K562 (cell line): ENCODE data around the gene PTGES3. TPM values are rescaled to one million over a fixed set of nuclear protein-coding genes. Genes with fewer than 3 reads are reported as not detected.

Experiments used
- BMI1 ChIP-seq: fragments of 150-350 bp; IDR thresholded peaks from 2 replicates; pipeline ENCODE4 v1.6.1; 2014; ENCODE audit warnings: low read length
- HMBOX1 ChIP-seq: sonication (generic); IDR thresholded peaks from 2 replicates; pipeline ENCODE4 v1.6.1; 2016
- HMG20B ChIP-seq: fragments of 250-450 bp; sonication (Bioruptor Pico); IDR thresholded peaks from 2 replicates; pipeline ENCODE4 v1.5.0; 2021; ENCODE audit warnings: mild to moderate bottlenecking
- MYNN ChIP-seq, 2 experiments: sonication (generic); formaldehyde crosslinking in 1 of 2; IDR thresholded peaks; 2 replicates each; pipeline versions ENCODE4 v1.5.0 to v1.6.1; 2016 to 2020; ENCODE audit warnings: antibody characterized with exemption in 1 of 2, missing genetic modification reagents in 1 of 2
- NONO ChIP-seq, 2 experiments: fragments of 200-400 bp in 1 of 2; fragments of 450-650 bp in 1 of 2; formaldehyde crosslinking in 1 of 2; IDR thresholded peaks; 2 replicates each; pipeline ENCODE4 v1.6.1; 2017; ENCODE audit warnings: low read depth in 2 of 2, mild to moderate bottlenecking in 2 of 2, moderate library complexity in 2 of 2, low read length in 1 of 2
- NR2C1 ChIP-seq, 2 experiments: fragments of 450-650 bp; IDR thresholded peaks; 2 replicates each; pipeline ENCODE4 v1.6.1; 2017; ENCODE audit warnings: mild to moderate bottlenecking in 2 of 2, antibody characterized with exemption in 1 of 2, inconsistent platforms in 1 of 2, missing compliant biosample characterization in 1 of 2, missing genetic modification characterization in 1 of 2
- PCBP2 ChIP-seq: fragments of 200-400 bp; formaldehyde crosslinking; IDR thresholded peaks from 2 replicates; pipeline ENCODE4 v1.6.1; 2018; ENCODE audit warnings: low read length, low read depth, mild to moderate bottlenecking, moderate library complexity; ENCODE audit not compliant: poor library complexity, severe bottlenecking
- PHB2 ChIP-seq: fragments of 450-650 bp; IDR thresholded peaks from 2 replicates; pipeline ENCODE4 v1.6.1; 2017; ENCODE audit warnings: low read depth
- PRDM10 ChIP-seq: fragments of 450-650 bp; IDR thresholded peaks from 2 replicates; pipeline ENCODE4 v1.6.1; 2018; ENCODE audit not compliant: partially characterized antibody
- RBFOX2 ChIP-seq: fragments of 200-400 bp; formaldehyde crosslinking; IDR thresholded peaks from 2 replicates; pipeline ENCODE4 v1.6.1; 2017; ENCODE audit warnings: low read depth, mild to moderate bottlenecking, low read length, moderate library complexity
- SMAD2 ChIP-seq: fragments of 150-350 bp; IDR thresholded peaks from 2 replicates; pipeline ENCODE4 v1.6.1; 2014; ENCODE audit warnings: low read depth, mild to moderate bottlenecking, low read length
- TAF7 ChIP-seq: fragments of 450-650 bp; IDR thresholded peaks from 2 replicates; pipeline ENCODE4 v1.6.1; 2016; ENCODE audit warnings: missing genetic modification characterization, missing compliant biosample characterization
- TRIM24 ChIP-seq, 2 experiments: fragments of 450-650 bp; IDR thresholded peaks; 2 replicates each; pipeline ENCODE4 v1.6.1; 2016
- TRIM28 ChIP-seq: fragments of 450-650 bp; IDR thresholded peaks from 2 replicates; pipeline ENCODE4 v1.6.1; 2017
- ZNF23 ChIP-seq: fragments of 250-450 bp; sonication (Bioruptor Pico); IDR thresholded peaks from 2 replicates; pipeline ENCODE4 v1.4.0; 2020; ENCODE audit warnings: mild to moderate bottlenecking
- ZNF75A ChIP-seq: fragments of 450-650 bp; formaldehyde crosslinking; IDR thresholded peaks from 2 replicates; pipeline ENCODE4 v1.4.0; 2020; ENCODE audit warnings: mild to moderate bottlenecking
- ZNF79 ChIP-seq: fragments of 250-450 bp; sonication (Bioruptor Pico); IDR thresholded peaks from 2 replicates; pipeline ENCODE4 v1.4.0; 2020; ENCODE audit warnings: low read depth, mild to moderate bottlenecking, moderate library complexity
- polyA plus RNA-seq, 8 experiments: library from polyadenylated mRNA; depleted of rRNA in 4 of 8; stranded (reverse) in 5 of 8; unstranded in 3 of 8; fragments of >200 nt; fragmentation: Nextera tagmentation in 2 of 8; fragmentation: Illumina TruSeq in 1 of 8; extraction: Ambion mirVana in 2 of 8; extraction: Trizol in 1 of 8; gene quantifications; 2 replicates each; pipeline versions ENCODE4 v1.2.1 to v1.2.3, GENCODE V29; 2011 to 2014; ENCODE audit warnings: inconsistent platforms in 1 of 8, missing spikeins in 1 of 8
- total RNA-seq, 7 experiments: library from RNA; depleted of rRNA in 6 of 7; stranded (reverse); fragments of >200 nt in 6 of 7; fragmentation: Illumina TruSeq in 2 of 7; extraction: Trizol in 2 of 7; gene quantifications; 2 replicates each; pipeline versions ENCODE4 v1.2.1 to v1.2.3, GENCODE V29; 2011 to 2021; ENCODE audit warnings: low replicate concordance in 1 of 7
- TF ChIP-seq, protein P1 (sequence below): sonication (generic); formaldehyde crosslinking; IDR thresholded peaks from 2 replicates; pipeline ENCODE4 v1.4.0; 2020; ENCODE audit warnings: mild to moderate bottlenecking, missing genetic modification reagents
- TF ChIP-seq, protein P2 (sequence below): fragments of 450-650 bp; IDR thresholded peaks from 2 replicates; pipeline ENCODE4 v1.6.1; 2016; ENCODE audit warnings: mild to moderate bottlenecking

Gene PTGES3
- total and polyA plus RNA-seq, 9 of the 15 experiments (the other 6 are each of a cell fraction or from before 2014, with no cell fraction given), result 163 to 501 (median 213) TPM

GRCh38 chr12:56688129-56688845, at the start of gene PTGES3 (continued):
- TF ChIP-seq PRDM10 (peak; percentile 38), MYNN (IDR thresholded peaks at IDR 0.05) (peak; percentile 58; the same call in 1 of the 2 replicates), MYNN (CRISPR knock-in tag; IDR thresholded peaks at IDR 0.05) (no peak), PCBP2 (no peak), HMG20B (peak; percentile 82; the same call in 1 of the 2 replicates), RBFOX2 (peak; percentile 96), TAF7 (tag) (peak; percentile 93), TRIM28 (peak; percentile 60; the same call in 1 of the 2 replicates), TRIM24 (IDR thresholded peaks at IDR 0.05) (peak; percentile 30 to 49; a peak in 2 of 4 replicates), BMI1 (0 out of 2 replicates have a peak, but pooled peaks have one; percentile 31), ZNF75A (CRISPR knock-in tag) (no peak), PHB2 (no peak), ZNF23 (CRISPR knock-in tag) (no peak), ZNF79 (no peak), HMBOX1 (no peak), NR2C1 (IDR thresholded peaks at IDR 0.05) (0 out of 2 replicates have a peak, but pooled peaks have one; percentile 37), NR2C1 (tag; IDR thresholded peaks at IDR 0.05) (peak; percentile 38), NONO (IDR thresholded peaks at IDR 0.05; ENCODE audit: low read depth in 2 of 2, low read length in 1 of 2) (no peak; a peak in 1 of 4 replicates), SMAD2 (no peak)
- TF ChIP-seq, protein P1, sequence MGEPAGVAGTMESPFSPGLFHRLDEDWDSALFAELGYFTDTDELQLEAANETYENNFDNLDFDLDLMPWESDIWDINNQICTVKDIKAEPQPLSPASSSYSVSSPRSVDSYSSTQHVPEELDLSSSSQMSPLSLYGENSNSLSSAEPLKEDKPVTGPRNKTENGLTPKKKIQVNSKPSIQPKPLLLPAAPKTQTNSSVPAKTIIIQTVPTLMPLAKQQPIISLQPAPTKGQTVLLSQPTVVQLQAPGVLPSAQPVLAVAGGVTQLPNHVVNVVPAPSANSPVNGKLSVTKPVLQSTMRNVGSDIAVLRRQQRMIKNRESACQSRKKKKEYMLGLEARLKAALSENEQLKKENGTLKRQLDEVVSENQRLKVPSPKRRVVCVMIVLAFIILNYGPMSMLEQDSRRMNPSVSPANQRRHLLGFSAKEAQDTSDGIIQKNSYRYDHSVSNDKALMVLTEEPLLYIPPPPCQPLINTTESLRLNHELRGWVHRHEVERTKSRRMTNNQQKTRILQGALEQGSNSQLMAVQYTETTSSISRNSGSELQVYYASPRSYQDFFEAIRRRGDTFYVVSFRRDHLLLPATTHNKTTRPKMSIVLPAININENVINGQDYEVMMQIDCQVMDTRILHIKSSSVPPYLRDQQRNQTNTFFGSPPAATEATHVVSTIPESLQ, result peak; percentile 0; the same call in 1 of the 2 replicates
- TF ChIP-seq, protein P2, sequence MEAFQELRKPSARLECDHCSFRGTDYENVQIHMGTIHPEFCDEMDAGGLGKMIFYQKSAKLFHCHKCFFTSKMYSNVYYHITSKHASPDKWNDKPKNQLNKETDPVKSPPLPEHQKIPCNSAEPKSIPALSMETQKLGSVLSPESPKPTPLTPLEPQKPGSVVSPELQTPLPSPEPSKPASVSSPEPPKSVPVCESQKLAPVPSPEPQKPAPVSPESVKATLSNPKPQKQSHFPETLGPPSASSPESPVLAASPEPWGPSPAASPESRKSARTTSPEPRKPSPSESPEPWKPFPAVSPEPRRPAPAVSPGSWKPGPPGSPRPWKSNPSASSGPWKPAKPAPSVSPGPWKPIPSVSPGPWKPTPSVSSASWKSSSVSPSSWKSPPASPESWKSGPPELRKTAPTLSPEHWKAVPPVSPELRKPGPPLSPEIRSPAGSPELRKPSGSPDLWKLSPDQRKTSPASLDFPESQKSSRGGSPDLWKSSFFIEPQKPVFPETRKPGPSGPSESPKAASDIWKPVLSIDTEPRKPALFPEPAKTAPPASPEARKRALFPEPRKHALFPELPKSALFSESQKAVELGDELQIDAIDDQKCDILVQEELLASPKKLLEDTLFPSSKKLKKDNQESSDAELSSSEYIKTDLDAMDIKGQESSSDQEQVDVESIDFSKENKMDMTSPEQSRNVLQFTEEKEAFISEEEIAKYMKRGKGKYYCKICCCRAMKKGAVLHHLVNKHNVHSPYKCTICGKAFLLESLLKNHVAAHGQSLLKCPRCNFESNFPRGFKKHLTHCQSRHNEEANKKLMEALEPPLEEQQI, result peak; percentile 82
